NCI-H226 (cell line): ENCODE data around the gene EFNA4.

Experiments
- DNase-seq: peaks from one replicate; pipeline ENCODE4 v3.0.0-alpha.2; 2015

EFNA4 gene

GRCh38 chr1:155075535-155075934 is 12.0 kb downstream of the EFNA4 start:
- DNase-seq = no peak

- DNase-seq = no peak
Observed at GRCh38 chr1:155076371-155076770, 12.8 kb downstream of the EFNA4 start.

GRCh38 chr1:155077346-155077745 is 13.8 kb downstream of the EFNA4 start:
- no peak for DNase-seq

- no peak for DNase-seq
Observed at GRCh38 chr1:155077758-155078445, 14.4 kb downstream of the EFNA4 start.

GRCh38 chr1:155078469-155079209 is 15.1 kb downstream of the EFNA4 start, which contains the start of gene EFNA3:
TSS of gene EFNA3 (plus strand) at chr1:155078837. CDS start at chr1:155078942, 105 bp downstream.
- DNase-seq = peak; percentile 33

- no peak for DNase-seq
Observed at GRCh38 chr1:155079210-155079486, 15.6 kb downstream of the EFNA4 start.

- DNase-seq = no peak
Observed at GRCh38 chr1:155079487-155080311, 16.2 kb downstream of the EFNA4 start.

- DNase-seq = no peak
Observed at GRCh38 chr1:155080312-155081228, 17.0 kb downstream of the EFNA4 start.

GRCh38 chr1:155081472-155082300 is 18.1 kb downstream of the EFNA4 start:
- DNase-seq = no peak

- no peak for DNase-seq
Observed at GRCh38 chr1:155082301-155083051, 18.9 kb downstream of the EFNA4 start.

- DNase-seq = no peak
Observed at GRCh38 chr1:155083052-155083541, 19.6 kb downstream of the EFNA4 start.

GRCh38 chr1:155083865-155084721 is 20.6 kb downstream of the EFNA4 start:
- no peak for DNase-seq

GRCh38 chr1:155084722-155085503 is 21.4 kb downstream of the EFNA4 start:
- DNase-seq = peak; percentile 85

GRCh38 chr1:155085504-155086127 is 22.1 kb downstream of the EFNA4 start:
- peak; percentile 68 for DNase-seq

- peak; percentile 43 for DNase-seq
Observed at GRCh38 chr1:155086128-155086741, 22.7 kb downstream of the EFNA4 start.

- DNase-seq = no peak
Observed at GRCh38 chr1:155086856-155087535, 23.5 kb downstream of the EFNA4 start.
